Activated T-helper 17 cell treated with anti-CD3 and anti-CD28 coated beads, Interleukin-2, amount 50 U/mL, for 72 hours (primary cell): ENCODE data around the gene HDAC5. TPM values are rescaled to one million over a fixed set of nuclear protein-coding genes. Genes with fewer than 3 reads are reported as not detected.
"Not testable (repeated sequence)": the region's sequence is repeated elsewhere in the genome, so short reads cannot be mapped to it uniquely, and the experiment has no call there.

Source experiments
- ATAC-seq: fragments of 150-1000 bp; cut with Tn5 transposase; replicated peaks from 2 replicates; pipeline ENCODE4 v1.10.0; 2021; ENCODE audit warnings: mild to moderate bottlenecking, moderate library complexity
- H3K27ac Mint-ChIP-seq: one replicate; pipeline ENCODE4 v1.8.0; 2022; ENCODE audit warnings: mixed read lengths
- H3K27me3 Mint-ChIP-seq: one replicate; pipeline ENCODE4 v1.8.0; 2022; ENCODE audit warnings: mixed read lengths
- H3K36me3 Mint-ChIP-seq: one replicate; pipeline ENCODE4 v1.8.0; 2022; ENCODE audit warnings: low read depth, mild to moderate bottlenecking, mixed read lengths
- H3K4me1 Mint-ChIP-seq: one replicate; pipeline ENCODE4 v1.8.0; 2022; ENCODE audit warnings: mixed read lengths
- H3K4me3 Mint-ChIP-seq: one replicate; pipeline ENCODE4 v1.8.0; 2022; ENCODE audit warnings: mild to moderate bottlenecking, mixed read lengths
- H3K9me3 Mint-ChIP-seq: one replicate; pipeline ENCODE4 v1.8.0; 2022; ENCODE audit warnings: mixed read lengths
- total RNA-seq, 2 donors: library from RNA; stranded (reverse); gene quantifications; one replicate each; pipeline ENCODE4 v1.2.3, GENCODE V29; 2022

The HDAC5 gene
- total RNA-seq, result 10 to 100 TPM; 11.0 to 45.4 TPM

- H3K4me3 Mint-ChIP-seq, result peak within 1 kb of the TSS; percentile 84
These were observed at the start of gene HDAC5 for GRCh38 chr17:44123356-44124117. TSS of gene HDAC5 (minus strand) at chr17:44123641. CDS start at chr17:44117515, 6,126 bp downstream.

GRCh38 chr17:44171931-44172455 is 48.6 kb upstream of the HDAC5 start:
- Mint-ChIP-seq H3K4me1 (peaks cover 7% of the 10 kb centered on the region), H3K4me3 (no peak overlapping the region), H3K27ac (no peak overlapping the region), H3K27me3 (no peaks in the 10 kb centered on the region), H3K36me3 (peaks cover 14% of the 10 kb centered on the region), H3K9me3 (no peaks in the 10 kb centered on the region)
- ATAC-seq, result no peak

More at GRCh38 chr17:44123356-44124117, at the start of gene HDAC5:
- H3K9me3 Mint-ChIP-seq, result no peaks in the 10 kb centered on the region
- peak; percentile 98 for ATAC-seq
- peaks cover 10% of the 10 kb centered on the region for H3K4me1 Mint-ChIP-seq
- H3K27ac Mint-ChIP-seq, result peak within 1 kb of the TSS; percentile 86
- no peaks in the 10 kb centered on the region for H3K27me3 Mint-ChIP-seq
- H3K36me3 Mint-ChIP-seq, result no peaks in the 10 kb centered on the region

- no peak for ATAC-seq
- peaks cover 7% of the 10 kb centered on the region for H3K4me1 Mint-ChIP-seq
- no peaks in the 10 kb centered on the region for H3K9me3 Mint-ChIP-seq
- peaks cover 4% of the 10 kb centered on the region for H3K36me3 Mint-ChIP-seq
- H3K27ac Mint-ChIP-seq, result no peak within 1 kb of the TSS
- no peak within 1 kb of the TSS for H3K4me3 Mint-ChIP-seq
- no peaks in the 10 kb centered on the region for H3K27me3 Mint-ChIP-seq
These were observed 47.2 kb upstream of the HDAC5 start, which contains the start of gene ASB16 for GRCh38 chr17:44170499-44171201. TSS of gene ASB16 (plus strand) at chr17:44170704. CDS start at chr17:44170790, 86 bp downstream.

- Mint-ChIP-seq H3K27ac (no peak overlapping the region), H3K4me3 (no peak overlapping the region), H3K36me3 (no peaks in the 10 kb centered on the region), H3K27me3 (no peaks in the 10 kb centered on the region), H3K9me3 (no peaks in the 10 kb centered on the region), H3K4me1 (peaks cover 7% of the 10 kb centered on the region)
- no peak for ATAC-seq
These were observed 46.7 kb upstream of the HDAC5 start for GRCh38 chr17:44170135-44170498.

GRCh38 chr17:44167181-44167861 is 43.9 kb upstream of the HDAC5 start:
- H3K27me3 Mint-ChIP-seq, result no peaks in the 10 kb centered on the region
- H3K27ac Mint-ChIP-seq, result peak overlapping the region; percentile 73
- H3K4me1 Mint-ChIP-seq, result peaks cover 7% of the 10 kb centered on the region
- ATAC-seq, result no peak
- H3K4me3 Mint-ChIP-seq, result no peak overlapping the region
- no peaks in the 10 kb centered on the region for H3K36me3 Mint-ChIP-seq
- H3K9me3 Mint-ChIP-seq, result no peaks in the 10 kb centered on the region

GRCh38 chr17:44164476-44164875 is 41.0 kb upstream of the HDAC5 start:
- H3K4me3 Mint-ChIP-seq, result no peak overlapping the region
- no peaks in the 10 kb centered on the region for H3K9me3 Mint-ChIP-seq
- ATAC-seq, result no peak
- peaks cover 10% of the 10 kb centered on the region for H3K4me1 Mint-ChIP-seq
- H3K36me3 Mint-ChIP-seq, result no peaks in the 10 kb centered on the region
- H3K27me3 Mint-ChIP-seq, result no peaks in the 10 kb centered on the region
- H3K27ac Mint-ChIP-seq, result no peak overlapping the region

- Mint-ChIP-seq H3K4me1 (peaks cover 7% of the 10 kb centered on the region), H3K27ac (peak overlapping the region; percentile 42), H3K4me3 (peak overlapping the region; percentile 50), H3K27me3 (no peaks in the 10 kb centered on the region), H3K9me3 (no peaks in the 10 kb centered on the region), H3K36me3 (peaks cover 5% of the 10 kb centered on the region)
- ATAC-seq, result peak; percentile 74
These were observed 36.2 kb upstream of the HDAC5 start for GRCh38 chr17:44159519-44160210.

GRCh38 chr17:44155488-44155887 is 32.0 kb upstream of the HDAC5 start:
- peaks cover 22% of the 10 kb centered on the region for H3K36me3 Mint-ChIP-seq
- no peak for ATAC-seq
- no peak overlapping the region for H3K27ac Mint-ChIP-seq

GRCh38 chr17:44152875-44153274 is 29.4 kb upstream of the HDAC5 start:
- ATAC-seq, result no peak
- H3K27ac Mint-ChIP-seq, result no peak overlapping the region
- H3K9me3 Mint-ChIP-seq, result no peaks in the 10 kb centered on the region
- H3K27me3 Mint-ChIP-seq, result no peaks in the 10 kb centered on the region
- no peaks in the 10 kb centered on the region for H3K4me1 Mint-ChIP-seq
- peaks cover 43% of the 10 kb centered on the region for H3K36me3 Mint-ChIP-seq
- no peak overlapping the region for H3K4me3 Mint-ChIP-seq

More at GRCh38 chr17:44155488-44155887, 32.0 kb upstream of the HDAC5 start:
- Mint-ChIP-seq H3K4me3 (no peak overlapping the region), H3K27me3 (no peaks in the 10 kb centered on the region), H3K9me3 (no peaks in the 10 kb centered on the region), H3K4me1 (peaks cover 7% of the 10 kb centered on the region)

- no peak overlapping the region for H3K4me3 Mint-ChIP-seq
- no peak overlapping the region for H3K27ac Mint-ChIP-seq
- ATAC-seq, result no peak
- H3K27me3 Mint-ChIP-seq, result no peaks in the 10 kb centered on the region
- H3K4me1 Mint-ChIP-seq, result no peaks in the 10 kb centered on the region
- H3K36me3 Mint-ChIP-seq, result peaks cover 72% of the 10 kb centered on the region
- no peaks in the 10 kb centered on the region for H3K9me3 Mint-ChIP-seq
These were observed 26.4 kb upstream of the HDAC5 start for GRCh38 chr17:44149750-44150329.

- H3K9me3 Mint-ChIP-seq, H3K27ac Mint-ChIP-seq, H3K27me3 Mint-ChIP-seq, ATAC-seq, H3K4me1 Mint-ChIP-seq, H3K4me3 Mint-ChIP-seq: not testable (repeated sequence)
- peaks cover 72% of the 10 kb centered on the region for H3K36me3 Mint-ChIP-seq
These were observed 25.6 kb upstream of the HDAC5 start for GRCh38 chr17:44149066-44149465.

- H3K27me3 Mint-ChIP-seq, result no peaks in the 10 kb centered on the region
These were observed 24.4 kb upstream of the HDAC5 start for GRCh38 chr17:44147812-44148211.

GRCh38 chr17:44146375-44147346 is 23.2 kb upstream of the HDAC5 start:
- peaks cover 60% of the 10 kb centered on the region for H3K36me3 Mint-ChIP-seq
- no peak for ATAC-seq
- no peaks in the 10 kb centered on the region for H3K27me3 Mint-ChIP-seq
- no peak overlapping the region for H3K4me3 Mint-ChIP-seq
- no peaks in the 10 kb centered on the region for H3K4me1 Mint-ChIP-seq
- no peak overlapping the region for H3K27ac Mint-ChIP-seq
- H3K9me3 Mint-ChIP-seq, result no peaks in the 10 kb centered on the region

More at GRCh38 chr17:44147812-44148211, 24.4 kb upstream of the HDAC5 start:
- H3K36me3 Mint-ChIP-seq, result peaks cover 69% of the 10 kb centered on the region
- H3K4me3 Mint-ChIP-seq, result no peak overlapping the region
- no peak for ATAC-seq
- no peaks in the 10 kb centered on the region for H3K9me3 Mint-ChIP-seq
- H3K27ac Mint-ChIP-seq, result no peak overlapping the region
- no peaks in the 10 kb centered on the region for H3K4me1 Mint-ChIP-seq
